Trophoblast cell (in vitro differentiated cells and primary cell): ENCODE measurements around the gene IPO9.
A peak's percentile ranks its signal among the peaks of the same experiment; 100 is the strongest.

Experiments used
- DNase-seq, 2 donors: peaks; one replicate each; pipeline ENCODE4 v3.0.0-alpha.2; 2016
- H2AFZ ChIP-seq: 2 replicates; pipeline ENCODE4 v1.6.1; 2013; ENCODE audit warnings: low read length, moderate library complexity, mild to moderate bottlenecking; ENCODE audit not compliant: insufficient read depth, poor library complexity
- H2AK5ac ChIP-seq: 2 replicates; pipeline ENCODE4 v1.6.1; 2013; ENCODE audit warnings: mild to moderate bottlenecking, low read length
- H2BK120ac ChIP-seq: 2 replicates; pipeline ENCODE4 v1.6.1; 2013; ENCODE audit warnings: low read length, mild to moderate bottlenecking, moderate library complexity; ENCODE audit not compliant: insufficient read depth, poor library complexity
- H2BK12ac ChIP-seq: 2 replicates; pipeline ENCODE4 v1.6.1; 2013; ENCODE audit warnings: mild to moderate bottlenecking, low read length, moderate library complexity
- H2BK5ac ChIP-seq: 2 replicates; pipeline ENCODE4 v1.6.1; 2013; ENCODE audit warnings: low read length, low read depth, moderate library complexity, mild to moderate bottlenecking; ENCODE audit not compliant: poor library complexity
- H3K14ac ChIP-seq: 2 replicates; pipeline ENCODE4 v1.6.1; 2013; ENCODE audit warnings: mild to moderate bottlenecking, low read length
- H3K18ac ChIP-seq: 2 replicates; pipeline ENCODE4 v1.6.1; 2013; ENCODE audit warnings: mild to moderate bottlenecking, low read length
- H3K23ac ChIP-seq: 2 replicates; pipeline ENCODE4 v1.6.1; 2013; ENCODE audit warnings: low read length
- H3K27ac ChIP-seq: 2 replicates; pipeline ENCODE4 v1.5.1; 2013; ENCODE audit warnings: low read depth, mild to moderate bottlenecking, inconsistent platforms, low read length, moderate library complexity
- H3K27me3 ChIP-seq: 2 replicates; pipeline ENCODE4 v1.6.1; 2013; ENCODE audit warnings: inconsistent platforms, mild to moderate bottlenecking, low read length, moderate library complexity; ENCODE audit not compliant: insufficient read depth
- H3K36me3 ChIP-seq, 2 experiments: 1 replicate in 1 of 2; 2 replicates in 1 of 2; pipeline ENCODE4 v1.6.1; 2013; ENCODE audit warnings: low read length in 2 of 2, mild to moderate bottlenecking in 2 of 2, moderate library complexity in 1 of 2; ENCODE audit not compliant: insufficient read depth in 2 of 2, control insufficient read depth in 1 of 2
- H3K4ac ChIP-seq: 2 replicates; pipeline ENCODE4 v1.6.1; 2013; ENCODE audit warnings: low read depth, mild to moderate bottlenecking, low read length, moderate library complexity
- H3K4me1 ChIP-seq, 2 experiments: 1 replicate in 1 of 2; 2 replicates in 1 of 2; pipeline ENCODE4 v1.6.1; 2013; ENCODE audit warnings: low read length in 2 of 2, mild to moderate bottlenecking in 2 of 2, moderate library complexity in 1 of 2; ENCODE audit not compliant: insufficient read depth in 2 of 2, control insufficient read depth in 1 of 2
- H3K4me2 ChIP-seq: 2 replicates; pipeline ENCODE4 v1.6.1; 2013; ENCODE audit warnings: inconsistent platforms, mild to moderate bottlenecking, low read length, moderate library complexity
- H3K4me3 ChIP-seq: 2 replicates; pipeline ENCODE4 v1.5.1; 2013; ENCODE audit warnings: mild to moderate bottlenecking, low read depth, low read length, inconsistent platforms
- H3K79me1 ChIP-seq: one replicate; pipeline ENCODE4 v1.6.1; 2013; ENCODE audit warnings: low read length
- H3K79me2 ChIP-seq: 2 replicates; pipeline ENCODE4 v1.6.1; 2013; ENCODE audit warnings: low read length, mild to moderate bottlenecking; ENCODE audit not compliant: control insufficient read depth, insufficient read depth, poor library complexity
- H3K9ac ChIP-seq: 2 replicates; pipeline ENCODE4 v1.6.1; 2013; ENCODE audit warnings: mild to moderate bottlenecking, low read length
- H3K9me3 ChIP-seq: 2 replicates; pipeline ENCODE4 v1.6.1; 2013; ENCODE audit warnings: low read depth, mild to moderate bottlenecking, control low read depth, inconsistent platforms, low read length; ENCODE audit not compliant: insufficient read depth
- H4K12ac ChIP-seq: 2 replicates; pipeline ENCODE4 v1.6.1; 2013; ENCODE audit warnings: low read depth, mild to moderate bottlenecking, low read length, moderate library complexity
- H4K8ac ChIP-seq: 2 replicates; pipeline ENCODE4 v1.6.1; 2013; ENCODE audit warnings: low read depth, mild to moderate bottlenecking, low read length, moderate library complexity
- H4K91ac ChIP-seq: one replicate; pipeline ENCODE4 v1.6.1; 2013; ENCODE audit warnings: low read depth, mild to moderate bottlenecking, low read length, moderate library complexity
- WGBS: extraction: QIAGEN DNeasy Blood & Tissue Kit; methylation state at CpG from one replicate; pipeline ENCODE4 v1.1.7; 2013; ENCODE audit warnings: missing lambda C conversion rate; ENCODE audit not compliant: insufficient read length, insufficient coverage; ENCODE audit errors: extremely low coverage; 5-methylcytosine and 5-hydroxymethylcytosine counted together

Gene IPO9

GRCh38 chr1:201883786-201884185 lies 54.8 kb downstream of the IPO9 start:
- Histone ChIP-seq H3K36me3 (no peaks in the 10 kb centered on the region), H3K9me3 (no peaks in the 10 kb centered on the region), H3K27me3 (no peaks in the 10 kb centered on the region), H3K4me2 (no peak overlapping the region), H3K79me1 (peaks cover 9% of the 10 kb centered on the region), H4K12ac (no peak overlapping the region), H2AFZ (no peak overlapping the region), H3K27ac (no peak overlapping the region), H3K18ac (no peak overlapping the region), H2BK5ac (no peak overlapping the region), H2BK12ac (no peak overlapping the region), H2BK120ac (no peak overlapping the region), H3K9ac (no peak overlapping the region), H3K79me2 (peaks cover 2% of the 10 kb centered on the region), H2AK5ac (no peak overlapping the region), H3K23ac (no peak overlapping the region), H3K4ac (no peak overlapping the region), H4K8ac (no peak overlapping the region), H3K14ac (no peak overlapping the region), H4K91ac (no peak overlapping the region), H3K4me3 (no peak overlapping the region), H3K4me1 (peaks cover 34 to 37% of the 10 kb centered on the region in 2 experiments)
- no CpG with 5 or more reads among the region's 7 CpGs for whole genome bisulfite sequencing
- peak; percentile 17 to 20 for DNase-seq

DNA sequence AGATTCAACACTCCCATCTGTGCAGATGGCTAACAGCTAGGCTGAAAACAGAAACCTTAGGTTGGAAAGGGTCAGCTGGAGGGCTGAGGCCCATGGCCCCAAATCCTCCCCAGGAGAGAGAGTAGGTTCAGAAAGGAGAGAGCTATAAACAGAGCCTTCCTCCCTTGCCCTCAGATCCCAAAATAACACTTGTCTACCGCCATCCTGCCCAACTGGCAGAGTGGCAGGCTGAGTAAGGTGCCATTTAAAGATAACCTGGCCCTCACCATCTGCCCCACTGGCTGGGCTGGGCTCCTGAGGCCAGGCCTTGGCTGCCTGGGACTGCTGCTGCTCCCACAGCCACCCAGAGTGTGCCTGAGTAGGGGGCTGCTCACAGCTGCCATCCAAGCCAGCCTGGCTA lies 55.5 kb downstream of the IPO9 start:
- WGBS = no CpG with 5 or more reads among the region's 1 CpG
- Histone ChIP-seq H3K27ac (no peak overlapping the region), H3K36me3 (no peaks in the 10 kb centered on the region), H3K27me3 (peaks cover 3% of the 10 kb centered on the region), H3K4me2 (no peak overlapping the region), H3K18ac (peak overlapping the region; percentile 9), H3K23ac (no peak overlapping the region), H4K12ac (no peak overlapping the region), H3K79me1 (peaks cover 13% of the 10 kb centered on the region), H2AFZ (peak overlapping the region; percentile 27), H2BK120ac (peak overlapping the region; percentile 10), H3K9me3 (no peaks in the 10 kb centered on the region), H3K79me2 (peaks cover 5% of the 10 kb centered on the region), H4K8ac (peak overlapping the region; percentile 56), H2AK5ac (peak overlapping the region; percentile 72), H3K14ac (peak overlapping the region; percentile 63), H3K4ac (no peak overlapping the region), H3K4me1 (peaks cover 40 to 43% of the 10 kb centered on the region in 2 experiments), H3K4me3 (no peak overlapping the region), H2BK12ac (peak overlapping the region; percentile 71), H3K9ac (no peak overlapping the region), H2BK5ac (peak overlapping the region; percentile 6), H4K91ac (peak overlapping the region; percentile 76)
- no peak for DNase-seq

GRCh38 chr1:201885531-201886075 lies 56.6 kb downstream of the IPO9 start:
- peaks cover 13% of the 10 kb centered on the region for H3K79me1 ChIP-seq
- peak overlapping the region; percentile 32 for H2BK5ac ChIP-seq
- H3K36me3 ChIP-seq = no peaks in the 10 kb centered on the region

DNA sequence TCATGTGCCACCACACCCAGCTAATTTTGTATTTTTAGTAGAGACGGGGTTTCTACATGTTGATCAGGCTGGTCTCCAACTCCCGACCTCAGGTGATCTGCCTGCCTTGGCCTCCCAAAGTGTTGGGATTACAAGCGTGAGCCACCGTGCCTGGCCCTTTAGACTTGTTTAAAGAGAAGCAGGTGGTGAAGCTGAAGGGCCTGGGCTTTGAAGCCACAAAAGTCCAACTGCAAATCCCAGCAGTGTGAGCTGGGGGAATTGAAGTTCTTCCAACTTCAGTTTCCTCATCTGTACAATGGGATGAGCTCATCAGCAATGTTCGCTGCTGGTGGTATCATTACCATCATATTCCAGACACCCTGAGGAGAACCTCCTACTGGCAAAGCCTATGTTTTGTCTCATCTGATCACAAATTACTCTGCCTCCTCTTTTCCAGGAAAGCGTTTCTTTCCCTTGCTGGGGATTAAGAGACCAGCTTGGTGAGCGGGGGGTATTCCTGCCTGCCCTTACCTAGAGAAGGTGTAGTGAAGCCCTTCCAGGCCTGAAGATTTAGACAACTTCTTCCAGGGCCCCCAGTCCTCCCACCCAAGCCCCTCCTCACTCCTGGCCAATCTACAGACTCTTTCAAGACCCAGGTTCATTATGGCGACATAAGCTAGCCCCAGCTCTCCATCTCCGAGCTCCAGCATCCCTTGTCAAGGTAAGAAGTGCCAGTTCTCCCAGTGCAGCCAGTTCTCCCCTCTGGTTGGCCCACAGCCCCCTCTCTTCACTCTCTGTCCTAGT lies 57.3 kb downstream of the IPO9 start:
- WGBS = no CpG with 5 or more reads among the region's 9 CpGs
- H3K14ac ChIP-seq = no peak overlapping the region
- H3K18ac ChIP-seq = no peak overlapping the region
- peaks cover 36 to 42% of the 10 kb centered on the region in 2 experiments for H3K4me1 ChIP-seq
- peak overlapping the region; percentile 71 for H3K27ac ChIP-seq
- H2AFZ ChIP-seq = no peak overlapping the region
- H4K8ac ChIP-seq = no peak overlapping the region
- no peak overlapping the region for H2BK5ac ChIP-seq
- H2BK12ac ChIP-seq = no peak overlapping the region
- no peaks in the 10 kb centered on the region for H3K9me3 ChIP-seq
- peak; percentile 42 to 43 for DNase-seq
- no peak overlapping the region for H3K4me2 ChIP-seq
- no peak overlapping the region for H2AK5ac ChIP-seq
- H2BK120ac ChIP-seq = peak overlapping the region; percentile 81
- H3K9ac ChIP-seq = no peak overlapping the region
- no peak overlapping the region for H3K23ac ChIP-seq
- no peak overlapping the region for H3K4ac ChIP-seq
- peaks cover 13% of the 10 kb centered on the region for H3K79me1 ChIP-seq
- H4K91ac ChIP-seq = peak overlapping the region; percentile 51
- peaks cover 0 to 2% of the 10 kb centered on the region in 2 experiments for H3K36me3 ChIP-seq
- peaks cover 5% of the 10 kb centered on the region for H3K79me2 ChIP-seq
- H3K4me3 ChIP-seq = no peak overlapping the region
- H3K27me3 ChIP-seq = peaks cover 5% of the 10 kb centered on the region
- H4K12ac ChIP-seq = no peak overlapping the region

More at GRCh38 chr1:201885531-201886075, 56.6 kb downstream of the IPO9 start:
- Histone ChIP-seq H2AFZ (no peak overlapping the region), H3K4me2 (no peak overlapping the region), H3K9ac (no peak overlapping the region), H2AK5ac (no peak overlapping the region), H4K91ac (peak overlapping the region; percentile 51), H3K9me3 (no peaks in the 10 kb centered on the region), H3K18ac (no peak overlapping the region), H3K4me3 (no peak overlapping the region), H2BK12ac (peak overlapping the region; percentile 41), H3K27ac (peak overlapping the region; percentile 71), H3K4ac (no peak overlapping the region), H4K8ac (peak overlapping the region; percentile 51), H3K27me3 (peaks cover 5% of the 10 kb centered on the region), H4K12ac (no peak overlapping the region), H3K4me1 (peaks cover 40 to 43% of the 10 kb centered on the region in 2 experiments), H3K79me2 (peaks cover 5% of the 10 kb centered on the region), H3K23ac (no peak overlapping the region), H3K14ac (peak overlapping the region; percentile 59), H2BK120ac (peak overlapping the region; percentile 81)
- DNase-seq = peak; percentile 69 to 72
- no CpG with 5 or more reads among the region's 6 CpGs for WGBS
